Motor neuron (in vitro differentiated cells): ENCODE data around the gene WDFY1. TPM values are rescaled to one million over a fixed set of nuclear protein-coding genes. Genes with fewer than 3 reads are reported as not detected.

Experiments
- ATAC-seq, 8 experiments: fragments of 200-7000 bp; cut with Tn5 transposase; replicated peaks in 6 of 8; 2 replicates each; pipeline ENCODE4 v1.8.0; 2021; ENCODE audit warnings: mild to moderate bottlenecking in 8 of 8, moderate library complexity in 8 of 8
- H3K27ac ChIP-seq, 2 donors: fragments of 250-450 bp; sonication (Bioruptor Pico); 2 replicates each; pipeline ENCODE4 v1.9.0; 2021; ENCODE audit warnings: antibody characterized with exemption in 2 of 2, mild to moderate bottlenecking in 2 of 2, moderate library complexity in 1 of 2
- H3K4me1 ChIP-seq, 2 donors: fragments of 250-450 bp; sonication (Bioruptor Pico); replicated peaks in 1 of 2; 2 replicates each; pipeline ENCODE4 v1.6.1; 2021; ENCODE audit warnings: antibody characterized with exemption in 2 of 2, mild to moderate bottlenecking in 2 of 2, moderate library complexity in 1 of 2
- H3K4me3 ChIP-seq, 5 donors: fragments of 250-450 bp; sonication (Bioruptor Pico); 2 replicates each; pipeline ENCODE4 v1.9.0; 2021; ENCODE audit warnings: antibody characterized with exemption in 5 of 5, mild to moderate bottlenecking in 5 of 5, moderate library complexity in 4 of 5
- WGBS, 10 experiments: fragments of 450-650 bp; shearing (Covaris generic); methylation state at CpG; one replicate each; pipeline ENCODE4 v1.0.0; 2022; 5-methylcytosine and 5-hydroxymethylcytosine counted together
- in situ Hi-C, 9 experiments: fragments of 400-800 bp; cut with MboI; loops; one replicate each; pipeline ENCODE4 v1.15.0; 2021; ENCODE audit warnings: low sequenced_read_pairs in 9 of 9, low pct_unique_long_range_greater_than_20kb in 2 of 9; ENCODE audit not compliant: unreplicated experiment in 9 of 9
- total RNA-seq, 8 experiments: library from RNA; unstranded; fragments of 300-600 nt; gene quantifications; 2 replicates each; pipeline versions ENCODE4 v1.2.3 to v1.2.4, GENCODE V29; 2022

WDFY1 gene
- total RNA-seq, 8 experiments from 2014 or later = 24.7 to 46.2 (median 30.0) TPM

DNA sequence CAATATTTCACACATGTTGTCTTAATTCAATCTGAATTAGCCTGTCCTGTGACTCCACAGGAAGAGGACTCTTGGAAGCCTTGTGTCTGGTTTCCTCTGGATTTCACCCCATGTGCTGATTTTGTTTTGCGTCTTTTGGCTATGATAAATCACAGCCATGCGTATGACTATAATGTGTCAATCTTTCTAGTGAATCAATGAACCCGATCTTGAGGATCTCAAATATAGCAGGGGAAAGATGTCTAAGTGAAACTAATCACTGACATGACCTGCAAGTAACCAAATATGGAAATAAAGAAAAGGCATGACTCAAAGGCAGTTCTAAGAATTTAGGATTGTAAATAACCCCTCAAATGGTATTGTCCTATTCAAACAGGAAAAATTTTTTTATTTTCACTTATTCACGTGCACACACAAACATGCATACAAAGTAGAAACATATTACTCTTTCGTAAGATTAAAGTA is 8.2 kb downstream of the WDFY1 start:
- peak in 2 of 8 experiments; percentile 45 to 51 for ATAC-seq

DNA sequence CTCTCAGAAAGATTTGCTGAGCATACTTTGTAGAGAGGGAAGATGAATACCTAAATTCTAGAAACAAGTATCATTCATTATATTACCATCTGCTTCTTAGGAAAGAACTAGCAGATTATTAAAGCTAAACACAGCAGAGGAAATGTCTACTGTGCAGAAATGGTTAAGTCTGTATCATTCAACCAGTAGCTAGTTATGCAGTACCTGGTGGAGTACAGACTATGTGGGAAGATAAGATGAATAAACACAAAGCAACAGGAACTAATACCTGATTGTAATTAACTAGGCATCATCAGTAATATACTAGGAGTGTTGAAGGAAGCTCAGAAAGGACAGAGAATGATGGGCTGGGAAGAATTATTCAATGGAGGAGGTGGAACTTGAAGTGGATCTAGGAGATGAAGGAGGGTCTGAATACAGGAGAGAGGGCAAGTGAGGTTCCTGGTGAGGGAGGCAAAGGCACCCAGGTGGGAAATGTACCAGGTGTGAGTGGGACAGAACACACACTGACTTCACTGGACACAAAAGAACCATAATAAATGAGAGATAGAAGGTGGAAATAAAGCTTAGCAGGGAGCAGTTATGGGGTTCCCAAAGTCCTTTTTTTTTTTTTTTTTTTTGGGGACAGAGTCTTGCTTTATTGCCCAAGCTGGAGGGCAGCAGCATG is 9.5 kb downstream of the WDFY1 start:
- in situ Hi-C loops = no loop called here
- peaks cover 2 to 9% of the 10 kb centered on the region in 2 donors for H3K4me1 ChIP-seq
- no peak for ATAC-seq
- H3K4me3 ChIP-seq = no peak overlapping the region
- no peak overlapping the region for H3K27ac ChIP-seq

More for the DNA sequence above, 8.2 kb downstream of the WDFY1 start:
- 27 to 100% (median 84%) methylated on average over 1 to 5 of the region's 5 CpGs for WGBS, 10 experiments
- H3K27ac ChIP-seq = no peak overlapping the region
- H3K4me3 ChIP-seq = no peak overlapping the region
- H3K4me1 ChIP-seq = peaks cover 2 to 9% of the 10 kb centered on the region in 2 donors
- in situ Hi-C loops = no loop called here

DNA sequence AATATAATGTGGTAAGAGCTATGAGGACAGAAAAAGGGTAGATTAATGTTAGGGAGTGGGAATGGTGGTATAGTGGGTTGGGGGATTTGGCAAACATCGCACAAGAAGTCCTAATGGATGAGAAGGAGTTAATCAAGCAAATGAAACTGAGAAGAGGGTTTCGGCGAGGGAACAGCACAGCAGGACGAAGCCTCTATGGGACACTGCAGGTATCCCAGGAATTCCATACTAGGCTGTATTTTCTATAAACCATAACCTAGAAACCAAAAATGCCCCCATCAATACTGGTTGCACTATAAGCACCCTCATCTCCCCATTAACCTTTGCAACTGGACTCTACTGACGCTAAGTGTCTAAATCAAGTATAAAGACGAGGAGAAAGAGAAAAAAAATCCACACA is 10.3 kb downstream of the WDFY1 start:
- in situ Hi-C loops = no loop called here
- no peak overlapping the region for H3K4me3 ChIP-seq
- WGBS, 10 experiments = 62 to 100% (median 82%) methylated on average over 1 to 6 of the region's 6 CpGs
- no peak overlapping the region for H3K27ac ChIP-seq
- ATAC-seq = no peak
- H3K4me1 ChIP-seq = peaks cover 2 to 9% of the 10 kb centered on the region in 2 donors

DNA sequence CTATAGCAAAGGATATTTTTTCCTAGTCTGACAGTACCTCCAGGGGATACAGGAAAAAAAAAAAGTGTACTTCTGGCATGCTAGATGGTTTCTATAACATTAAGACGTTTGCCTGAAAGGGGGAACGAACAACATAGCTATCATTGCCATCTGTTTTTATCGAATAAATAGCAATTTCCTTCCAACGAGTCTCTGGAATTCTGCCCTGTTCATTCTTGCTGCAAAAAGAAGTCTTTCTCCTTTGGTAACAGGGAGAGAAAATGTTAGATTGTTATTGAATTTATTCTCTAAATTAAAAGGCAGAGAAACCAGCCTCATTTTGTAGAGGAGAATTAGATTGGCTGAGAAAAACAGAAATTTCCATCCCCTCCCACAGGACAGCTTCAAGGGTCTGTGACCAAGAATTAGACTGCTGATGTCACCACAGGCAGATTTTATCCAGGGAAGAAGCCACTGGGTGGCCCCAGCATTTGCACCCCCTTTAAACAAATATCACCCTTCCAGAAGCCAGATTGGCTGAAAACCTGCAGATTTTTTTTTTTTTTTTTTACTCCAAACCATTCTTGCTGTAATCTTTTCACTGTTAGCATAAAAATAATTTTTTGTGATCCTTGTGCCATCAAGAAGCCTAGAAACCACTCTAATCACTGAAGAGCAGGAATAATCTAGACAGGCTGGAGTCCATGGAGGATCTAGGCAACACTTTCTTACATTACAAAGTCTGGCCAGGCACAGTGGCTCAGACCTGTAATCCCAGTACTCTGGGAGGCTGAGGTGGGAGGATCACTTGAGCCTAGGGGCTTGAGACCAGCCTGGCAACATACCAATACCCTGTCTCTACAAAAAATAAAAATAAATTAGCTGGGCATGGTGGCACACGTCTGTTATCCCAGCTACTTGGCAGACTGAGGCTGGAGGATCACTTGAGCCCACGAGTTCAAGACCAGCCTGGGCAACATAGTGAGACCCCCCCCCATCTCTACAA is 12.0 kb downstream of the WDFY1 start:
- WGBS, 10 experiments = 0 to 90% (median 74%) methylated on average over 1 to 5 of the region's 6 CpGs; no CpG with 5 or more reads in 1 of the 10 experiments

DNA sequence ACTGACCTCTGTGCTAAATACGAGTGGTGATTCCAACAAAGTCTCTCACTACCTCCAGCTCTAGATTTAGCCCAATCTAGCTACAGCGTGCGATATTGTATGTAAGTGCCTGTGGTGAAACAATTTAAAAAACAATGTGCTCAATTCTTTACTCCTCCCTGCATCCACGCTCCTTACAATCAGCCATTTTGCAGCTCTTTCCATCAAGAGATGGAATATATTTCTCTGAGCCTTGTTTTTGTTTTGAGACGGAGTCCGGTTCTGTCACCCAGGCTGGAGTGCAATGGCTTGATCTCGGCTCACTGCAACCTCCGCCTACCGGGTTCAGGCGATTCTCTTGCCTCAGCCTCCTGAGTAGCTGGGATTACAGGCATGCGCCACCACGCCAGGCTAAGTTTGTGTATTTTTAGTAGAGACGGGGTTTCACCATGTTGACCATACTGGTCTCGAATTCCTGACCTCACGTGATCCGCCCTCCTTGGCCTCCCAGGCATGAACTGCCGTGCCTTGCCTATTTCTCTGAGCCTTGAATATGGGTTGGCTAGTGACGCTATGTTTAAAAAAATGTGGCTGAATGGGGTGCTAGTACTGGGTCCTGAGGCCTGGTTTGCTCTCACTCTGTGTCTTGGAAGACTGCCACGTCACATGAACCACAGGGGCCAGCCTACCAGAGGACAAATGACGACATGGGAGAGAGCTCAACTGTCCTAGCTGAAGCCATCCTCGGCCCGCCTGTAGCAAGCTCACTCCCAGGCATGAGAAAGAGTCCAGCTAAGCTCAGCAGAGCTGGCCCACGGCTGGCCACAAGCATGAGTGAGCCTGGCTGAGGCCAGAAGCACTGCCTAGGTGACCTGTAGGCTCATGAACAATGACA is 14.8 kb downstream of the WDFY1 start:
- peak in 3 of 8 experiments; percentile 44 to 66 (median 58) for ATAC-seq
- no peaks in the 10 kb centered on the region for H3K4me1 ChIP-seq
- H3K4me3 ChIP-seq = no peak overlapping the region
- in situ Hi-C loops = no loop called here
- WGBS, 10 experiments = 66 to 94% (median 80%) methylated on average over 4 to 13 of the region's 23 CpGs
- no peak overlapping the region for H3K27ac ChIP-seq

More for the DNA sequence above, 12.0 kb downstream of the WDFY1 start:
- Histone ChIP-seq H3K27ac (no peak overlapping the region), H3K4me3 (no peak overlapping the region), H3K4me1 (peaks cover 2 to 9% of the 10 kb centered on the region in 2 donors)
- in situ Hi-C loops = no loop called here
- peak in 1 of 8 experiments; percentile 43 for ATAC-seq

DNA sequence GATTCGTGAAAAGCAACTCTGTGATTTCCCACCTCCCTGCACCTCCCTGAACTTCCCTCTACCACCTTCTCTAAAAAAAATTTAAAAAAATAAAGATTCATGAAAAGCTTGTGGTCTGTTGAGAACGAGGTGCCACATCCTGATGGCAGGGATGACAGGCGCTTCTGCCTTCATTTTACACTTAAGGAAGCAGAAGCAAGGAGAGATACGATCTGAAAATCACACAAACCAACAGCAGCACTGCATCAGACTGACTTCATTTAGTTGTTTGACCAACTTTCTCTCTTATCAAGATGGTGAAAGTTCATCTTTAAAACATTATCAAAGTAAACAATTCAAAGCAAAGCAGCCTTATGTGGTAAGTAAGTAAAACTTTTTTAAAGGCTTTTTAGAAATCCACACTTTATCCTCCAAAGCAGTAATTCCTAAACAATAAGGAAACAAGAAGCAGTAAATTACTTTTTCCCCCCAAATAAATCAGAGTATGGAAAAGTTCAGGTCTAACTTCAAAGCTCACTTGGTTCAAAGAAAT is 15.5 kb downstream of the WDFY1 start:
- WGBS, 10 experiments = 33 to 100% (median 89%) methylated on average over 1 to 4 of the region's 4 CpGs; no CpG with 5 or more reads in 1 of the 10 experiments
- Histone ChIP-seq H3K27ac (no peak overlapping the region), H3K4me3 (no peak overlapping the region), H3K4me1 (no peaks in the 10 kb centered on the region)
- in situ Hi-C loops = no loop called here
- ATAC-seq = no peak

DNA sequence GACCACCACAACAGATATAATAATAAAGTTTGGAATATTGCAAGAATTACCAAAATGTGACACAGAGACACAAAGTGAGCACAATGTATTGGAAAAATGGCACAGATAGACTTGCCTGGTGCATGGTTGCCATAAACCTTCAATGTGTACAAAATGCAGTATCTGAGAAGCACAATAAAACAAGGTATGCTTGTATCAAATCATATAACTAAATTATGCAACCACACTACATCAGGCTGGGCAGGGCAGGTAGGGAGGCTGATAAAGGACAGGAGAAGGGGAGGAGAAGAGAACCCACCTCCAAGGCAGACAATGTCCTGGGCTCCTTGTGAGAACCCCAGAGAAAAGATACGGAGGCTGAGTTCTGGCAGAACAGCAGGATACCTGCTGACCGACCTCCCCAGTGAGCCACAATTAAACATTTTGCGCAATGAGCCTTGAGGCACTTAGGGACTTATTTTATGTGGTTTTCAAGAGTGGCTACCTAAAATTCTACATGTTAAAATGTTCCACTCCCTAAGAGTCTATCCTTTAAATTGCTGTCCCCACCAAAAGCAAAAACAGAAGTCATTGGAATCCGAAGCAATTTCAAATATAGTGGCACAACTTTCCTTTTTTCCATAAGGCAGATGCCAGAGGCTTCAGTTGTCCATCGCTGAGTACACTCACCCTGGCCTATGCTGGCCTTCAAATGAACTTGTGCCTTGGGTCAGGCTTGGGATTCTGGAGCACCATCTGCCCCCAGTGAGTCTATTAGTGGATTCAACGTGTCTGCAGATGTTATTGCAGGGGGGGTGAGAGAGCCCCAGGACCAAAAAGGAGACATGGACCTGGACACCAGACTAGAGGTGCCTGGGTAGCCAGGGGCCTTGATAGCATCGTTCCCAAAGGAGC is 16.8 kb downstream of the WDFY1 start:
- no peak for ATAC-seq
- no peak overlapping the region for H3K4me3 ChIP-seq
- in situ Hi-C loops = no loop called here
- no peak overlapping the region for H3K27ac ChIP-seq
- WGBS, 10 experiments = 72 to 100% (median 90%) methylated on average over 1 to 6 of the region's 7 CpGs; no CpG with 5 or more reads in 1 of the 10 experiments
- H3K4me1 ChIP-seq = no peaks in the 10 kb centered on the region

DNA sequence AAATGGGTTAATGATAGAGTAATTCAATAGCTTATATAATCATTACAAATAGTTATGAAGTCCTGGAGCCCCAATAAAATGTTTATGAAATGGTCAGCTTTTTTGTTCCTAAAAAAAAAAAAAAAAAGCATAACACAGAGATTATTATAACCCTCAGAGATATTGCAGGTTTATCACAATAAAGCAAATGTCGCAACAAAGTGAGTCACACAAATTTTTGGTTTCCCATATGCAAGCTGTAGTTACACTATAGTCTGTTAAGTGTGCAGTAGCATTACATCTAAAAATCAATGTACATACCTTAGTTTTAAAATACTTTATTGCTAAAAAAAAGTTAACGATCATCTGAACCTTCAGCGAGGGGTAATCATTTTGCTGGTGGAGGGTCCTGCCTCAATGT is 20.0 kb downstream of the WDFY1 start:
- no peak overlapping the region for H3K27ac ChIP-seq
- 80 to 100% (median 98%) methylated on average over 1 to 3 of the region's 3 CpGs; no CpG with 5 or more reads in 2 of the 10 experiments for WGBS, 10 experiments
- no peak for ATAC-seq
- no peaks in the 10 kb centered on the region for H3K4me1 ChIP-seq
- H3K4me3 ChIP-seq = no peak overlapping the region
- in situ Hi-C loops = no loop called here

DNA sequence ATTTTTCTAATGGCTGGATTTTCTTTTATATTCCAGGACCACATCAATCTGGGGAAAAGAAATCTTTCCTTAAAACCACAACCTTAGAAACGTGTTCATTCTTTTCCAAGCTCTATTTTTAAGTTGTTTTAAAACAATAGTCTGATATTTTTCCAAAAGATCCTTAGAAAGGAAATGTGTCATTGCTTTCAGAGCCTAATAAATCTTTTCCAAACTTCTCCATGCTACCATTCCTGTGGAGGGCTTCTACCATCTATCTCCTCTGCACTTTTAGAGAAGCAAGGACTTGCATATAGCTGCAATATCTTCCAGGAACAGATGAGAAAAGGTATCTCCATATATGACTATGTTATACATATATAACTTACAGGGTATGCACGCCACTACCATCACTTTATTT is 21.2 kb downstream of the WDFY1 start:
- Histone ChIP-seq H3K27ac (no peak overlapping the region), H3K4me3 (no peak overlapping the region), H3K4me1 (no peaks in the 10 kb centered on the region)
- in situ Hi-C loops = no loop called here
- ATAC-seq = no peak
- WGBS, 10 experiments = 10 to 100% (median 71%) methylated on average over 1 to 2 of the region's 2 CpGs

DNA sequence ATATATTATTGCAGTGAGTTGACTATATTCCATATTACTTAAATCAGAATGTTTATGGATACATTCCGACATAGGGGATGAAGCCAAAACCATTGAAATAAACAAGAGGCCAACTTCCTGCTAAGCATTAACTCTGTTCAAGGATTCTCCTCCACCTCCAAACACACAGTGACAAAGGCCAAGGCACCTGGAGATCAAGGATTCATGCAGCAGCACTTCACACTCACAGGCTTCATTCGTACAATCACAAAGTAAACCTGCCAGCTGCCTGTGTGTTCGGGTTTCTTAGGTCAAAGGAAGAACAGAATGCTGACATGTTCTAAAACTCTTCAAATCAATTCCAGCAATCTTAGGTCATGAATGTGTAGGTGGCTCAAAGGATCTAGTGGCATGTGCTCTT is 22.8 kb downstream of the WDFY1 start:
- in situ Hi-C loops = no loop called here
- WGBS, 10 experiments = 67 to 100% (median 86%) methylated on average over 1 to 3 of the region's 3 CpGs; no CpG with 5 or more reads in 3 of the 10 experiments
- no peak for ATAC-seq
- Histone ChIP-seq H3K4me3 (no peak overlapping the region), H3K27ac (no peak overlapping the region), H3K4me1 (no peaks in the 10 kb centered on the region)

DNA sequence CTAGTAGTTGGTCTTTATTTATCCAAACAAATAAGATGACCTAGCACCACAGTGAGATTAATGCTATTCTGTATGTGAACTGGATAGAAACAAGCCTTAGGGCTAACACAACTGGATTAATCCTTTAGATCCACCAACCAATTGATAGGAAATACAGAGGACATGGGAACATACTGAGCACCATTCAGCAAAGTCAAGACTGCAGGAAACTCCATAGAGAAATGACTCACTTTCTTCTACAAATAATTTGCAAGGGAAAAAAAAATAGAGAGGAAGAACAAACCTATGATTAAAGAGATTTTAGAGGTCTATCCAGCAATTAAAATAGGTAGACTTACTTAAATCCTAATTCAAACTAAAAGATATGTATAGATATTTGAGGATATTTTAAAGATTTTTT is 23.9 kb downstream of the WDFY1 start:
- ATAC-seq = no peak
- H3K4me3 ChIP-seq = no peak overlapping the region
- no peaks in the 10 kb centered on the region for H3K4me1 ChIP-seq
- in situ Hi-C loops = no loop called here
- H3K27ac ChIP-seq = no peak overlapping the region

DNA sequence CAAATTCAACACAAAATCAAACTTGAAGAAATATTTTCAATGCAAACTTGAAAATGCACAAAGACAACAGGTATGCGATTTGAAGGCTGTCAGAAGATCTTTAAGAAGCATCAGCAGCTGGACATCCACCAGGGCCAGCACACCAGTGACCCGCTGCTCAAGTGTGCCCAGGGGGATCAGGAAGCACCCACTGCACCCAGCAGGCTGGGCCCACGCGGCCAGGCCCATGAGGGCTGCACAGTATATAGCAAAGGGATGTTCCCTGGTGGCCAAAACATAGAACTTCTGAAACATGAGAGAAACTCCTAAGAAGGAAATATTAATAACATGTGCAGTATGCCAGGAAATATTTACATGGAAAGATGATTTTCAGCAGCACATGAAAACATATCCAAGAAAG is 25.0 kb downstream of the WDFY1 start:
- Histone ChIP-seq H3K4me1 (no peaks in the 10 kb centered on the region), H3K4me3 (no peak overlapping the region), H3K27ac (no peak overlapping the region)
- 83 to 100% (median 96%) methylated on average over 1 to 4 of the region's 4 CpGs; no CpG with 5 or more reads in 3 of the 10 experiments for WGBS, 10 experiments
- in situ Hi-C loops = no loop called here
- peak in 1 of 8 experiments; percentile 42 for ATAC-seq
